SJCRH30 (cell line): ENCODE measurements around the gene TRIP10. TPM values are rescaled to one million over a fixed set of nuclear protein-coding genes. Genes with fewer than 3 reads are reported as not detected.
"Not testable (repeated sequence)": the region's sequence is repeated elsewhere in the genome, so short reads cannot be mapped to it uniquely, and the experiment has no call there.

ENCODE experiments used
- DNase-seq, 2 experiments: peaks; one replicate each; pipeline ENCODE4 v3.0.0-alpha.2; 2015 to 2020
- H3K27ac ChIP-seq: fragments of 250-450 bp; sonication (Bioruptor Pico); 2 replicates; pipeline ENCODE4 v1.5.1; 2020; ENCODE audit warnings: mild to moderate bottlenecking, moderate library complexity
- H3K27me3 ChIP-seq: fragments of 250-450 bp; sonication (Bioruptor Pico); 2 replicates; pipeline ENCODE4 v1.5.1; 2020; ENCODE audit warnings: mild to moderate bottlenecking, moderate library complexity
- H3K36me3 ChIP-seq: fragments of 250-450 bp; sonication (Bioruptor Pico); 2 replicates; pipeline ENCODE4 v1.5.1; 2020; ENCODE audit warnings: mild to moderate bottlenecking, moderate library complexity
- H3K4me1 ChIP-seq: fragments of 250-450 bp; sonication (Bioruptor Pico); 2 replicates; pipeline ENCODE4 v1.5.1; 2020; ENCODE audit warnings: mild to moderate bottlenecking, moderate library complexity
- H3K4me3 ChIP-seq: fragments of 250-450 bp; sonication (Bioruptor Pico); 2 replicates; pipeline ENCODE4 v1.5.1; 2020; ENCODE audit warnings: mild to moderate bottlenecking, moderate library complexity
- H3K9me3 ChIP-seq: fragments of 250-450 bp; sonication (Bioruptor Pico); replicated peaks from 2 replicates; pipeline ENCODE4 v1.5.1; 2020; ENCODE audit warnings: mild to moderate bottlenecking, moderate library complexity
- total RNA-seq: library from RNA; depleted of rRNA; stranded (reverse); fragments of >200 nt; shearing (Covaris generic); gene quantifications from 2 replicates; pipeline ENCODE4 v1.2.3, GENCODE V29; 2014

TRIP10 gene
- total RNA-seq, 1 experiment from 2014 or later: 40.5 TPM

DNA sequence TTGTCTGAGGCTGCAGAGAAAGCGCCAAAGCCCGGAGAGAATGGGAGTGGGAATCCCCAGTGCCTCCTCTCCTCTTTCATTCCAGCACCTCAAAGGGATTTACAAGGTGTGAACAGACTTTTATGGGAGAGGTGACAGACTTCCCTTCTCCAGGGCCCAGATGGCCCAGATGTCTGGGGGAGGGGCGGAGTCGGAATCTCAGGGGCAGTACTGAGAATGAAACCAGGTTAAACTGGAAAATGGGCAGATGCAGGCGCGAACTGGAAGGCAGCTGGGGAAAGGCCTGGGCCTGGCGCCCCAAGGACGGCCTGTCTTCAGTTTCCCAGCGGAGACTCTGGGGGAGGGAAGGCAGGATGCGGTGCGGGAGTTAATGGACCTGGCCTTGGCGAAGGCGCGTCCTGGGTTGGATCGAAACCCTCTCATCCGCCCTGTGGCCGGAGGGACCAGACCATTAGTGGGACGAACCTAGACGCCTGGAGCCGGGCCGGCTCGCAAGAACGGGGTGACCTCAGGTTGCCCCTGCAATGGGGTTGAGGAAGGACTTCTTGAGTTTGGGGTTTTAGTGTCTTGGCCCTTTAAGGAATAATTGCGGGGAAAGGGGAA lies 592 bp upstream of the TRIP10 start:
- DNase-seq: peak; percentile 27 to 50
- H3K36me3 ChIP-seq: peaks cover 3% of the 10 kb centered on the region; the same call in 1 of the 2 replicates
- no peaks in the 10 kb centered on the region for H3K27me3 ChIP-seq
- H3K9me3 ChIP-seq: no peaks in the 10 kb centered on the region
- H3K4me1 ChIP-seq: peaks cover 12% of the 10 kb centered on the region
- peak overlapping the region; percentile 29; the same call in 1 of the 2 replicates for H3K27ac ChIP-seq
- H3K4me3 ChIP-seq: peak overlapping the region; percentile 82

DNA sequence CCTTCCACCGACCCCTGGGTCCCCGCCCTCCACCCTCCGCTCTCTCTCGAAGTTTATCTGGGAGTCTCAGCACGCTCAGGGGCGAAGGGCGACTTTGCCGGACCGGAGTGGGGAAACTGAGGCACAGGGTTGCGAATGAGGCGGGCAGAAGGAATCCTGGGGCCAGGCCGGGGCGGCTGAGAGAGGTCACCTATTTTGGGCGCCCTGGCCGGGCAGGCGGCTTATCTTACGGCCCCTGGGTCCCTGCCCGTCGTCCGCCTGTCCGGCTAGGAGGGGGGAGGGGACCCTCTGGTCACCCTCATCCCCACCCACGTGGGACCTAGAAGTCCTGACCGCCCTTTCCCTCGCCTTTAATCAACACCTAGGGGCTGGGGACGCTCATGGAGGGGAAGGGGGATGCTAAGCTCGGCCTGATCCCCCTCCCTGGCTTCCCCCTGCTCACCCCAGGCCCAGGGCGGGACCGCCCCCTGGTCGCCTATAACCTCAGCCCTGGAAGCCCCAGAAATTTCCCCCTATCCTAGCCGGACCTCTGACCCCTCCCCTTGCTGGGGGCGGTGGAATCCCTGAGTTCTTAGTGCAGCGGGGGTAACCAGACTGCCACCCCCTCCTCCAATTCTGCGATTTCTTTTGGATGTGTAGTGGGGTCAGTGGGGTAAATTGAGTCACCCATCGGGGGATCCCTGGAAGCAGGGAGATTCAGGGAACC lies 556 bp downstream of the TRIP10 start:
- Histone ChIP-seq H3K27ac (peak overlapping the region; percentile 35), H3K9me3 (no peaks in the 10 kb centered on the region), H3K27me3 (no peaks in the 10 kb centered on the region), H3K4me1 (peaks cover 20% of the 10 kb centered on the region), H3K4me3 (peak overlapping the region; percentile 82), H3K36me3 (peaks cover 5% of the 10 kb centered on the region; the same call in 1 of the 2 replicates)
- peak; percentile 42 to 51 for DNase-seq

DNA sequence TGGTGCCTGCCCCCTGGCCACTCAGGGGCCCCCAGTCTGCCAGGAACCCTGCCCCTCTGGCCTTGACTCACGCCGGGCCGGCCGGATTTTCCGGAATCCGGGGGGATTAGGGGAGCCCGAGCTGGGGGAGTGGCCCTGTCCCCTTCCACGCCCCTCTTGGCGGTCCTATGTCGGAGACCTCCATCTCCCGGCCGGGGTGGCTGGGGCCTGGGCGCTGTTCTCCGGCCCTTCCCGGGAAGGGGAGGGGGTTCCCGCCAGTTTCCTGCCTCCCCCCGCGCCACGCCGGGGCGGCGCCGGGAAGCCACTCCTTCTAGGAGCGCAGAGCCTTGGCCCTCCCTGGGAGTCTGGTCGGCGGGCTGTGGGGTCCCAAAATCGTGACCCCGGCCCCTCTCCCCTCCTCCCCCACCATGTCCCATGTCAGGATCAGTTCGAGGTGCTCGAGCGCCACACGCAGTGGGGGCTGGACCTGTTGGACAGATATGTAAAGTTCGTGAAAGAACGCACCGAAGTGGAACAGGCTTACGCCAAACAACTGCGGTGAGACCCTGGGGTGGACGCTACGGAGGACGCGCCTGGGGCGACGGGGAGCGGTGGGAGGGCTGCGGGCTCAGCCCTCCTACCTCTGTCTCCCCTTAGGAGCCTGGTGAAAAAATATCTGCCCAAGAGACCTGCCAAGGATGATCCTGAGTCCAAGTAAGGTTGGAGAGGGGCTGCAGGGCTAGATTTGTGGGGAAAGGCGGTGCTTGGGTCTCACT lies 1.3 kb downstream of the TRIP10 start:
- peaks cover 8% of the 10 kb centered on the region; the same call in 1 of the 2 replicates for H3K36me3 ChIP-seq

DNA sequence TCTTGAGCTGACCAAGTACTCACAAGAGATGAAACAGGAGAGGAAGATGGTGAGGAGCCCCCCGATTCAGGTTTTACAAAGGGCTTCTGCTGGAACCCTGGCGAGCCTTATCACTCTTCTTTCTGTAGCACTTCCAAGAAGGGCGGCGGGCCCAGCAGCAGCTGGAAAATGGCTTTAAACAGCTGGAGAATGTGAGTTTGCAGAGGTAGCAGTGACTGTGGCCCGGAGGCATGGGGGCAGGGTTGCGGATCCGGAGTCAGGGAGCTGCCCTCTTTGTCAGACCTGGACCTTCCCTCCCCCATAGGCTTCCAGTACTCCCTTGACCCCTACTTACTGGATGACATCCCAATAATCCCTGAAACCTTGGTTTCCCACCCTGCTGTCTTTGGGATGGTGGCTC lies 3.6 kb downstream of the TRIP10 start:
- H3K4me3 ChIP-seq: no peak overlapping the region

More for the DNA sequence above, 1.3 kb downstream of the TRIP10 start:
- peak; percentile 84 to 89 for DNase-seq
- no peaks in the 10 kb centered on the region for H3K9me3 ChIP-seq
- H3K27me3 ChIP-seq: no peaks in the 10 kb centered on the region
- peak overlapping the region; percentile 82 for H3K4me3 ChIP-seq
- H3K4me1 ChIP-seq: peaks cover 26% of the 10 kb centered on the region
- H3K27ac ChIP-seq: peak overlapping the region; percentile 35

DNA sequence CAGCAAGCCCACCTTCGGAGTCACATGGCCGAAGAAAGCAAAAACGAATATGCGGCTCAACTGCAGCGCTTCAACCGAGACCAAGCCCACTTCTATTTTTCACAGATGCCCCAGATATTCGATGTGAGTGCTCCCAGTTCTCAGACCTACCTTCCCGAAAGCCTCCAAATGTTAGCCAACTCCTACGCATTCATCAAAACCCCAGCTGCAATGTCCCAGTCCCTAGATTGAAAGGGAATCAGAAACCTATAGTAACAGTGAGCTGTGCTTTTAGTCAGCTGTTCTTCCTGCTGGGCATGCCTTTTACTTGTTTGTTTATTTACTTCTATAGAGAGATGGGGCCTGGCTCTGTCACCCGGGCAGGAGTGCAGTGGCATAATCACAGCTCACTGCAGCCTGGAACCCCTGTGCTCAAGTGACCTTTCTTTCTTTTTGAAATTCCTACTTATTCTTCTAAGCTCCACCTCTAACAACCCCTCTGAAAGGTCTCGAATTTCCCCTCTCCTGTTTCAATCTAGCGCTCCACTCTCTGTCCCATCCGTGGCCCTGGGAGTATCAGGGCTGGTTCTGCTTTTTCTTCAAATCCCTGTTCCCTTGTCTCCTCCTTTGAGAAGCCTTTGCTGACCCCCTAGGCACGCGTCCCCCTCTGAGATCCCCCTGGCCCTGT lies 4.4 kb downstream of the TRIP10 start:
- Histone ChIP-seq H3K27ac (peak overlapping the region; percentile 43), H3K4me1 (peaks cover 16% of the 10 kb centered on the region), H3K4me3 (no peak overlapping the region), H3K9me3 (no peaks in the 10 kb centered on the region), H3K36me3 (peaks cover 33% of the 10 kb centered on the region), H3K27me3 (no peaks in the 10 kb centered on the region)
- peak in 1 of 2 experiments; percentile 46 for DNase-seq

More for the DNA sequence above, 3.6 kb downstream of the TRIP10 start:
- DNase-seq: no peak
- Histone ChIP-seq H3K27ac (no peak overlapping the region), H3K27me3 (no peaks in the 10 kb centered on the region), H3K4me1 (peaks cover 24% of the 10 kb centered on the region), H3K9me3 (no peaks in the 10 kb centered on the region), H3K36me3 (peaks cover 28% of the 10 kb centered on the region)

DNA sequence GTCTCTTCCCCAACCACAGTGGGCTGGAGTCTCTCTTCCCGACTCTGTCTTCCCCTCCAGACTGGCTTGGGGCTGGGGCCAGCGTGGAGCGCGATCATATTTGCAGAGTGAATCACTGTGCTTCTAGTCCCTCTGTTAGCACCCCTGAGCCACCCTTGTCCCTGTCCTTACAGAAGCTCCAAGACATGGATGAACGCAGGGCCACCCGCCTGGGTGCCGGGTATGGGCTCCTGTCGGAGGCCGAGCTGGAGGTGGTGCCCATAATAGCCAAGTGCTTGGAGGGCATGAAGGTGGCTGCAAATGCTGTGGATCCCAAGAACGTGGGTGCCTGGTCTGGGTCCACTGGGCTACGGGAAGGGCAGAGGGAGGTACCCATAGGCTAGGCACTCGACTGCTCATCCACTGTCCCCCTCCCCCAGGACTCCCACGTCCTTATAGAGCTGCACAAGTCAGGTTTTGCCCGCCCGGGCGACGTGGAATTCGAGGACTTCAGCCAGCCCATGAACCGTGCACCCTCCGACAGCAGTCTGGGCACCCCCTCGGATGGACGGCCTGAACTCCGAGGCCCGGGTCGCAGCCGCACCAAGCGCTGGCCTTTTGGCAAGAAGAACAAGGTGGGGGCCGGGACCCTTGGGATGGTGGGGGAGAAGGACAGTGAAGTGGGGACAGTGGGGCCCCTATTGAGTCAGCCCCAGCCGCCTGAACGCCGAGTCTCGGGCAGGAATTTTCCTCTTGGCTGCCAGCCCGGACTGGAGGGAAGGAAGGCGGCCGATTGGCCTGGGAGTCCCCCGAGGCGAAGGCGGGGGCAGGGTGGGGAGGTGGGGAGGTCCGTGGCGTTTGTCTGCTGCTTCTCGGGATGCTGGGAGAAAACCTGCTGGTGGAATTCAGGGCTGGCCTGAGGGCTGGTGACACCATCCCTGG lies 5.2 kb downstream of the TRIP10 start:
- no peaks in the 10 kb centered on the region for H3K27me3 ChIP-seq
- peaks cover 14% of the 10 kb centered on the region for H3K4me1 ChIP-seq
- H3K36me3 ChIP-seq: peaks cover 40% of the 10 kb centered on the region
- peak; percentile 89 to 91 for DNase-seq
- H3K4me3 ChIP-seq: no peak overlapping the region
- H3K9me3 ChIP-seq: no peaks in the 10 kb centered on the region
- H3K27ac ChIP-seq: peak overlapping the region; percentile 43

DNA sequence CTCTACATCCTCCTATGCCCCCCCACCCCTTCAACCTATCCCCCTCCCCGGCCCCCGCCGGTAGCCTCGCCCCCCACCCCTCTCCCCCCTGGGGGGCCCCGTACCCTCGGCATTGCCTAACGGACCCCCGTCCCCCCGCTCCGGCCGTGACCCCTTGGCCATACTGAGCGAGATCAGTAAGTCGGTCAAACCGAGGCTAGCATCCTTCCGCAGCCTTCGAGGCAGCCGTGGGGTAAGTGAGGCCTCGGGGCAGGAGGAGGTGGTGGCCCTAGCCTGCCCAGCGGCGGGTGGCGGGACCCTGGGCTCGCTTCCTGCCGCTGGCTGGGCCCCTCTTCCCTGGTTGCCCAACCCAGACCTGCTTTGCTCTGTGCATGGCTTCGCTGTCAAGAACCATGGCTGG lies 6.5 kb downstream of the TRIP10 start:
- peaks cover 48% of the 10 kb centered on the region for H3K36me3 ChIP-seq
- no peak for DNase-seq

DNA sequence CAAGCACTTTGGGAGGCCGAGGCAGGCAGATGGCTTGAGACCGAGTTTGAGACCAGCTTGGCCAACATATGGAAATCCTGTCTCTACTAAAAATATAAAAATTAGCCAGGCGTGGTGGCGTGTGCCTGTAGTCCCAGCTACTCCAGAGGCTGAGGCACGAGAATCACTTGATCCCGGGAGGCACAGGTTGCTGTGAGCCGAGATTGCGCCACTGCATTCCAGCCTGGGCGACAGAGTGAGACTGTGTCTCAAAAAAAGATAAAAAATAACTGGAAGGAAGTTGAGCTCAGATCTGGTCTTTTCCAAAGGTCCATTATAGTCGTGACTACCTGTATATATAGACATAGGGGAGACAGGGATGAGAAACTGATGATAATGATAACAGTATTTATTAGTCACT lies 9.1 kb downstream of the TRIP10 start:
- not testable (repeated sequence) for DNase-seq, H3K4me3 ChIP-seq, H3K27ac ChIP-seq, H3K9me3 ChIP-seq, H3K27me3 ChIP-seq
- peaks cover 14% of the 10 kb centered on the region for H3K4me1 ChIP-seq
- peaks cover 66% of the 10 kb centered on the region for H3K36me3 ChIP-seq

More for the DNA sequence above, 6.5 kb downstream of the TRIP10 start:
- H3K9me3 ChIP-seq: no peaks in the 10 kb centered on the region
- H3K4me3 ChIP-seq: no peak overlapping the region
- no peak overlapping the region for H3K27ac ChIP-seq
- no peaks in the 10 kb centered on the region for H3K27me3 ChIP-seq
- peaks cover 14% of the 10 kb centered on the region for H3K4me1 ChIP-seq

DNA sequence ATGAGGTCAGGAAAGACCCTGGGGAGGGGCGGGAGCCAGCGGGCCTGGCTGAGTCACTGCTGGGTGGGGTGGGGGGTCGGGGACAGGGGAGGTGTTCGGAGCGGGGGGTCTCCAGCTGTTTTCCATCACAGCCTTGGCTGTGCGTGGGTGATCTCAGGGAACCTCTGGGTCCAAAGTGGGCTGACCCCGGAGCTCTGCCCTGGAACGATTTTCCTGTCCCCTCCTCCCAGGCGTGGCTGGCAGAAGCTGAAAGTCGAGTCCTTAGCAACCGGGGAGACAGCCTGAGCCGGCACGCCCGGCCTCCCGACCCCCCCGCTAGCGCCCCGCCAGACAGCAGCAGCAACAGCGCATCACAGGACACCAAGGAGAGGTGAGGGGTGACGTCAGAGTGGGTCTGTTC lies 10.6 kb downstream of the TRIP10 start:
- Histone ChIP-seq H3K27me3 (no peaks in the 10 kb centered on the region), H3K9me3 (no peaks in the 10 kb centered on the region), H3K36me3 (peaks cover 62% of the 10 kb centered on the region), H3K4me3 (no peak overlapping the region), H3K27ac (no peak overlapping the region), H3K4me1 (peaks cover 6% of the 10 kb centered on the region)
- no peak for DNase-seq

DNA sequence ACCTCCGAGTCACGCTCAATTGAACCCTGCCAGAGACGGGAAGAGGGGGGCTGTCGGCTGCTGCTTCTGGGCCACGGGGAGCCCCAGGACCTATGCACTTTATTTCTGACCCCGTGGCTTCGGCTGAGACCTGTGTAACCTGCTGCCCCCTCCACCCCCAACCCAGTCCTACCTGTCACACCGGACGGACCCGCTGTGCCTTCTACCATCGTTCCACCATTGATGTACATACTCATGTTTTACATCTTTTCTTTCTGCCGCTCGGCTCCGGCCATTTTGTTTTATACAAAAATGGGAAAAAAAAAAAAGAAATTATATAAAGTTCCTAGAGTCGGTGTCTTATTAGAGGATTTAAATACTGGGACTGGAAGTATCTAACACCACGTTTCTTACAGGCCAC lies 11.7 kb downstream of the TRIP10 start:
- Histone ChIP-seq H3K4me3 (no peak overlapping the region), H3K27me3 (no peaks in the 10 kb centered on the region), H3K36me3 (peaks cover 58% of the 10 kb centered on the region), H3K27ac (no peak overlapping the region), H3K4me1 (no peaks in the 10 kb centered on the region), H3K9me3 (no peaks in the 10 kb centered on the region)
- DNase-seq: no peak

DNA sequence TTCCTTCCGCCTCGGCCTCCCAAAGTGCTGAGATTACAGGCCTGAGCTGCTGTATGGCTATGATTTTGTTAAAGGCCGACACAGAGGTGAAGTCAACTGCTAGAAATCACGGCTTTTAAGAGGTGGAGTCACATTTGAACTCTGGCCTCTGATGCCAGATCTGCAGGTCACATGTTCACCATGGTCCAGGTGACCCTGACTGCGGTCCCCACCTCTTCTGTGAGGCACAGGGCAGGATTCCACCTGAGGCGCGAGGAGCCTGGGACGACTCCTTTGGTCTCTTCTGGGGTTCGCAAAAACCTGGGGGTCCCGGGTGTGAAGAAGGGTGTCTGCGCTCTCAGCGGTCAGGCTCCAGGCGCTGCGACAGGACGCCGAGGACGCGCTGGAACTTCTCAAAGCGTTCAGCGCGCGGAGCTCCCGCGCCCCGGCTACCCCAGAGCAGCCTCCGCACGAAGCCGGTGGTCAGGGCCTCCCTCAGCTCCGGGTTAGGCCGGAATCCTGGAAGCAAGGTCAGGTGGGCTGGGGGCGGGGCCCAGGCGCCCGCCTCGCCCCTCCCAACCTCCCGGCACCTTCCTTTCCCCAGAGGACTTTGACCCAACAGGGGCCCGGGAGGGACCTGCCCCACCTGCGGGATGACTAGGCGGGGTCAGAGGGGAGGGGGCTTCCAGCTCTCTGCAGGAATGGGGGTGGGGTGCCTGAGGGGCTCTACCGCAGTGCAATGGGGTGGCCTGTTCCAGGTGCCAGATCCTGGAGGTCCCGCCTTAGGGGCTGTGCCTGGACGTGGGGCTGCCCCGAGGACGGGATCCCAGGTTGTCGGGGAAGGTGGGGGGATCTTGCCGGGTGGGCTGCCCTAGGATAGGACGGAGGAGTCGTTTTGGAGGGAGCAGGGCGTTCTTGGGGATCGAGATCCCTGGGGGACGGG lies 13.0 kb downstream of the TRIP10 start:
- no peak for DNase-seq
- H3K27me3 ChIP-seq: no peaks in the 10 kb centered on the region
- no peak overlapping the region for H3K4me3 ChIP-seq
- H3K4me1 ChIP-seq: no peaks in the 10 kb centered on the region
- H3K36me3 ChIP-seq: peaks cover 44% of the 10 kb centered on the region
- no peaks in the 10 kb centered on the region for H3K9me3 ChIP-seq
- no peak overlapping the region for H3K27ac ChIP-seq

DNA sequence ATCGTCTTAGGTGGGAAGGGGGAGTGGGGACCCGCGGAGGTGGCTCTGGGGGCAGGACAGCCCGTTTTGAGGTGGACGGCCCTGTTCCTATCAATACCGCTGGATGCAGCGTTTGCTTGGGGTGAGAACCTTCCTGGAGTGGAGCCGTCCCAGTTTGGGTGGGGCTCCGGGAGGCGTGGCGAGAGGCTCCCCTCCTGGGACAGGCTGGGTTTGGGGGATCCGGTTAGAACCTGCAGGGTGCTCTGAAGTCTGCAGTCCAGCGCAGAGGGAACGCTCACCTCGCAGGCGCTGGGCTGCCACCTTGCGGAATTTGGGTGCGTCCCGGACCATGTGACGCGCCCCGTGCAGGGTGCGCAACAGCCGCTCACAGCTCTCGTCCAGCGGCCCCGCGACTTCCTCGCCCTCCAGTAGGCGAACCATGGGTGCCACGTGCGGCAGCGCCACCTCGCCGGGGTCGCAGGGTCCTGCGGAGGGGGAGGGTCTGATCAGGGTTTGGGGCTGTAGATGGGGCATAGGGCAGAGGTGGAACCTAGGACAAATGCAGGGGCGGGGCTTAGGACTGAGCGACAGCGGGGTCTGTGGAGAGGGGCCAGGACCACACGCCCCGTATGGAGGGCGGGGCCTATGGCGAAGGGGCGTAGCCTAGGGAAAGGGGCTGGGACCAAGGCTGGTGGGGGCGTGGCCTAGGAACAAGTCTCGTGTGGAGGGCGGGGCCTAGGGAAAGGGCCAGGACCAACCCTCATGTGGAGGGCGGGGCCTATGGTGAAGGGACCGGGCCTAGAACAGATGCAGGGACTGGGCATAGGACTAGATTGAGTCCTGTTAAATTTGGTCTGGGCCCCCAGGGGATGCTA lies 13.9 kb downstream of the TRIP10 start:
- H3K27me3 ChIP-seq: no peaks in the 10 kb centered on the region
- H3K36me3 ChIP-seq: peaks cover 35% of the 10 kb centered on the region
- H3K4me1 ChIP-seq: no peaks in the 10 kb centered on the region
- no peak overlapping the region for H3K27ac ChIP-seq
- peak; percentile 49 for DNase-seq
- no peaks in the 10 kb centered on the region for H3K9me3 ChIP-seq
- H3K4me3 ChIP-seq: no peak overlapping the region
